HG03342 (cell line): ENCODE measurements around the gene CAV3.

Experiments
- ATAC-seq: cut with Tn5 transposase; IDR thresholded peaks from one replicate; pipeline ENCODE4 v1.9.1; 2021; ENCODE audit warnings: mild to moderate bottlenecking, moderate library complexity; ENCODE audit not compliant: unreplicated experiment

CAV3 gene

GRCh38 chr3:8760506-8760905 is 26.9 kb downstream of the CAV3 start:
- no peak for ATAC-seq

- ATAC-seq = no peak
Observed at GRCh38 chr3:8761866-8762265, 28.3 kb downstream of the CAV3 start.

- no peak for ATAC-seq
Observed at GRCh38 chr3:8762607-8763377, 29.2 kb downstream of the CAV3 start.

GRCh38 chr3:8764528-8764927 is 30.9 kb downstream of the CAV3 start:
- no peak for ATAC-seq

GRCh38 chr3:8765528-8765927 is 31.9 kb downstream of the CAV3 start:
- no peak for ATAC-seq

GRCh38 chr3:8766148-8766547 is 32.5 kb downstream of the CAV3 start:
- no peak for ATAC-seq

- ATAC-seq = no peak
Observed at GRCh38 chr3:8767256-8767666, 33.7 kb downstream of the CAV3 start.

- peak; percentile 48 for ATAC-seq
Observed at GRCh38 chr3:8767667-8768363, 34.2 kb downstream of the CAV3 start.

GRCh38 chr3:8768364-8769087 is 34.9 kb downstream of the CAV3 start:
- peak; percentile 28 for ATAC-seq

GRCh38 chr3:8769088-8769822 is 35.7 kb downstream of the CAV3 start, which contains the start of gene OXTR:
Gene OXTR, minus strand, starts transcription at chr3:8769613. Its CDS starts 1,426 bp downstream, at chr3:8768187.
- peak; percentile 70 for ATAC-seq

GRCh38 chr3:8773941-8774542 is 40.4 kb downstream of the CAV3 start:
- ATAC-seq = no peak

GRCh38 chr3:8775181-8775580 is 41.6 kb downstream of the CAV3 start:
- ATAC-seq = no peak

GRCh38 chr3:8775602-8776001 is 42.0 kb downstream of the CAV3 start:
- ATAC-seq = no peak

GRCh38 chr3:8776406-8776805 is 42.8 kb downstream of the CAV3 start:
- ATAC-seq = no peak

- peak; percentile 70 for ATAC-seq
Observed at GRCh38 chr3:8777201-8777977, 43.8 kb downstream of the CAV3 start.

GRCh38 chr3:8777978-8778267 is 44.3 kb downstream of the CAV3 start:
- ATAC-seq = peak; percentile 23

- ATAC-seq = no peak
Observed at GRCh38 chr3:8778475-8778874, 44.9 kb downstream of the CAV3 start.

GRCh38 chr3:8780279-8780678 is 46.7 kb downstream of the CAV3 start:
- ATAC-seq = no peak

- no peak for ATAC-seq
Observed at GRCh38 chr3:8784676-8785435, 51.3 kb downstream of the CAV3 start.
